HEK293T (cell line): ENCODE data around the gene RBM3.
A peak's percentile ranks its signal among the peaks of the same experiment; 100 is the strongest.
"Not testable (repeated sequence)": the region's sequence is repeated elsewhere in the genome, so short reads cannot be mapped to it uniquely, and the experiment has no call there.

ENCODE experiments used
- CTCF ChIA-PET: fragments of 350-600 bp; formaldehyde crosslinking; extraction: SDS; loops from one replicate; lab custom pipeline; 2021; ENCODE audit warnings: antibody characterized with exemption, inconsistent platforms; lab: Yijun Ruan, JAX
- POLR2A ChIA-PET: fragments of 350-600 bp; formaldehyde crosslinking; extraction: SDS; loops from one replicate; lab custom pipeline; 2020; ENCODE audit warnings: antibody characterized with exemption, inconsistent platforms; lab: Yijun Ruan, JAX
- DNase-seq: peaks from one replicate; pipeline ENCODE4 v3.0.0; 2012; ENCODE audit warnings: mixed read lengths; ENCODE audit errors: extremely low spot score
- ARNT ChIP-seq: fragments of 450-650 bp; IDR thresholded peaks from 2 replicates; pipeline ENCODE4 v1.6.1; 2017; ENCODE audit warnings: mild to moderate bottlenecking
- BHLHE40 ChIP-seq: fragments of 450-650 bp; IDR thresholded peaks from 2 replicates; pipeline ENCODE4 v1.6.1; 2016; ENCODE audit warnings: mild to moderate bottlenecking, moderate library complexity, borderline replicate concordance
- CTBP1 ChIP-seq: fragments of 450-650 bp; IDR thresholded peaks from 2 replicates; pipeline ENCODE4 v1.6.1; 2016; ENCODE audit warnings: borderline replicate concordance
- ELF4 ChIP-seq: fragments of 450-650 bp; IDR thresholded peaks from 2 replicates; pipeline ENCODE4 v1.6.1; 2017; ENCODE audit warnings: antibody characterized with exemption
- FOXA1 ChIP-seq: fragments of 450-650 bp; IDR thresholded peaks from 2 replicates; pipeline ENCODE4 v1.6.1; 2016; ENCODE audit warnings: mild to moderate bottlenecking
- FOXK2 ChIP-seq: fragments of 450-650 bp; IDR thresholded peaks from 2 replicates; pipeline ENCODE4 v1.6.1; 2016; ENCODE audit warnings: mild to moderate bottlenecking
- FOXM1 ChIP-seq: fragments of 450-650 bp; IDR thresholded peaks from 2 replicates; pipeline ENCODE4 v1.6.1; 2017; ENCODE audit warnings: mild to moderate bottlenecking, borderline replicate concordance
- HDGF ChIP-seq: fragments of 450-650 bp; IDR thresholded peaks from 2 replicates; pipeline ENCODE4 v1.6.1; 2017; ENCODE audit warnings: antibody characterized with exemption, borderline replicate concordance
- L3MBTL2 ChIP-seq: fragments of 450-650 bp; conservative IDR thresholded peaks from 2 replicates; pipeline ENCODE4 v1.6.1; 2016; ENCODE audit warnings: mild to moderate bottlenecking
- LEF1 ChIP-seq: fragments of 450-650 bp; IDR thresholded peaks from 2 replicates; pipeline ENCODE4 v1.6.1; 2017; ENCODE audit warnings: mild to moderate bottlenecking, borderline replicate concordance
- NFRKB ChIP-seq: fragments of 450-650 bp; IDR thresholded peaks from 2 replicates; pipeline ENCODE4 v1.6.1; 2016; ENCODE audit warnings: mild to moderate bottlenecking, moderate library complexity
- SP1 ChIP-seq: fragments of 450-650 bp; IDR thresholded peaks from 2 replicates; pipeline ENCODE4 v1.6.1; 2017
- SUZ12 ChIP-seq: fragments of 450-650 bp; IDR thresholded peaks from 2 replicates; pipeline ENCODE4 v1.6.1; 2016; ENCODE audit warnings: mild to moderate bottlenecking
- TARDBP ChIP-seq: fragments of 450-650 bp; IDR thresholded peaks from 2 replicates; pipeline ENCODE4 v1.6.1; 2016
- ZNF384 ChIP-seq: fragments of 450-650 bp; IDR thresholded peaks from 2 replicates; pipeline ENCODE4 v1.6.1; 2016
- TF ChIP-seq, protein P1 (sequence below): fragments of 450-650 bp; IDR thresholded peaks from 2 replicates; pipeline ENCODE4 v1.6.1; 2016

Gene RBM3

DNA sequence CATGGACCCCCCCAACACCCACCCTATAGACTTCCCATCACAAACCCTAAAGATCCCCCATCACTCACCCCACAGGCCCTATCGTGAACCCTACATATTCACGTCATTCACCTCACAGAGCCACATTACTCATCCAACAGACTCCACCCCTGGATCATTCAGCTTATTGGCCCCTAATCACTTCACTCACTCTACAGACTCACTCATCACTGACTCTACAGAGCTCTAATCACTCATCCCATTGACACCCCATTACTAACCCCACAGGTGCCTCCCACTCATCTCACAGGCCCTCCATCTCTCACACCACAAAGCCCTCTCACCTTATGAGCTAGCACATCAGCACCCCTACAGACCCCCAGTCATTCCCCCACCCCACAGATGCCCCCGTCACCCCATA, 41.1 kb upstream of the RBM3 start:
- CTCF ChIA-PET, result no interaction called here
- TF ChIP-seq FOXM1 (no peak), ZNF384 (no peak), BHLHE40 (no peak), L3MBTL2 (no peak), ELF4 (no peak), TARDBP (no peak), CTBP1 (no peak)

GRCh38 chrX:48538641-48539344, 35.5 kb upstream of the RBM3 start:
- TF ChIP-seq FOXK2, result no peak
- TF ChIP-seq L3MBTL2, result peak; percentile 68
- ChIA-PET POLR2A (interaction anchor here (0.9 to 1.6 kb wide), 3 partner anchors 17 to 40 kb away, joined by 3 to 13 read pairs (median 10); partner anchors contain the start of genes EBP and RBM3), CTCF (no interaction called here)
- no peak for DNase-seq

More for the DNA sequence above, 41.1 kb upstream of the RBM3 start:
- no peak for DNase-seq
- POLR2A ChIA-PET, result no interaction called here

DNA sequence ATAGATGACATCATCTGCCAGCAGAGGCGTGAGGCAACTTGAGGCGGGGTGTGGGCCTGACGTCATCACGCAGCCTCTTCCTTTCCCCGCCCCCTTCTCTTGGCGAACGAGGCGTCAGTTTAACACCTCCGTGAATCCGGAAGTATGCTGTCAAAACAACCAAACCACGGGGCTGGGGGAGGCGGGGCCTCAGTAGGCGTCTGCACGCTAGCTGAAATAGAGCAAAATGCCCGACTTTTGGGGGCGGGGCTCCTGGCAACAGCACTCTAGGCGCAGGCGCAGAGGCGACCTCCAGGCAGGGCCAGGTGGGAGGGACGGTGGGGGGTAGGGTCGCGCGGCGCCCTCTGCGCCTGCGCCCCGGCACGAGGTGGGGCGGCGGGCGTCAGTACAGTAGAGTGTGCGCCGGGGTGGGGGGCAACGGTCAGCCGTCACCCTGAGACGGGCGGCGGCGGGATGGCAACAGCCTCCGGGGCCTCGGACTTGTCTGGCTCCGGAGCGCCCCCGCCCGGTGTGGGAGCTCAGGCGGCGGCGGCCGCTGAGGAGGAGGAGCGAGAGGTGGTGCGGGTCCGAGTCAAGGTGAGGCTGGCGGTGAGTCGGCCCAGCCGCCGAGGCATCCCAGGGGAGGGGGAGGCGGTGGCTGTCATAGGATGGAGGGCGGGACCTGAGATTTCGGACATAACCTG, 34.8 kb upstream of the RBM3 start, which contains the start of gene TBC1D25:
Gene TBC1D25 (plus strand): TSS at position 370 of the 683 bp plus-strand sequence. CDS start 84 bp downstream, at position 454.
- DNase-seq, result peak; percentile 89
- ChIA-PET CTCF (interaction anchor here (0.6 kb wide), 1 partner anchor 522 kb away, joined by 3 read pairs; no protein-coding TSS in a partner anchor), POLR2A (interaction anchor here (0.9 to 1.6 kb wide), 4 partner anchors 8 to 40 kb away, joined by 3 to 13 read pairs (median 7); partner anchors contain the start of genes EBP and RBM3)
- TF ChIP-seq CTBP1, result no peak
- no peak for TF ChIP-seq NFRKB
- no peak for TF ChIP-seq FOXA1
- TF ChIP-seq SUZ12, result no peak
- TF ChIP-seq HDGF, result no peak
- peak; percentile 38; the same call in 1 of the 2 replicates for TF ChIP-seq ELF4
- TF ChIP-seq TARDBP, result no peak
- peak; percentile 7 for TF ChIP-seq L3MBTL2
- TF ChIP-seq ARNT, result peak; percentile 60; the same call in 1 of the 2 replicates
- no peak for TF ChIP-seq BHLHE40
- TF ChIP-seq LEF1, result no peak
- no peak for TF ChIP-seq FOXM1
- TF ChIP-seq SP1, result no peak
- no peak for TF ChIP-seq FOXK2
- TF ChIP-seq, protein P1, sequence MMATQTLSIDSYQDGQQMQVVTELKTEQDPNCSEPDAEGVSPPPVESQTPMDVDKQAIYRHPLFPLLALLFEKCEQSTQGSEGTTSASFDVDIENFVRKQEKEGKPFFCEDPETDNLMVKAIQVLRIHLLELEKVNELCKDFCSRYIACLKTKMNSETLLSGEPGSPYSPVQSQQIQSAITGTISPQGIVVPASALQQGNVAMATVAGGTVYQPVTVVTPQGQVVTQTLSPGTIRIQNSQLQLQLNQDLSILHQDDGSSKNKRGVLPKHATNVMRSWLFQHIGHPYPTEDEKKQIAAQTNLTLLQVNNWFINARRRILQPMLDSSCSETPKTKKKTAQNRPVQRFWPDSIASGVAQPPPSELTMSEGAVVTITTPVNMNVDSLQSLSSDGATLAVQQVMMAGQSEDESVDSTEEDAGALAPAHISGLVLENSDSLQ, result peak; percentile 63; the same call in 1 of the 2 replicates
- no peak for TF ChIP-seq ZNF384

DNA sequence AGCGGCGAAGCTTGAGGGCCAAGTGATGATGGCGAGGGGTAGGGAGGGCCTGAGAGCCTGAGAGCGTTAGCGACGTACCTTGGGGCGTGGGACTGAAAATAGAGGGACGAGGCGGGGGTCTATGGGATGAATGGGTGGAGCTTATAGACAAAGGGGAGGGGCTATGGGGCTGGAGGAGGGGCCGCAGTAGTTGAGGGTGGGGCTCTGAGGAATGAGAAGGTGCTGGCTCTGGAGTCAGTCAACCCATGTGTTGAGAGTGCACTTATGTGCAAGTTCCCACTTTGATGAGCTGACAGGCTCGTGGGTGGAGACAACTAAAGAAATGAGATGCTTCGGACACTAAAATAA, 34.3 kb upstream of the RBM3 start:
- DNase-seq, result peak; percentile 54
- ChIA-PET CTCF (interaction anchor here (0.6 kb wide), 2 partner anchors 33 to 523 kb away, joined by 3 read pairs; no protein-coding TSS in a partner anchor), POLR2A (interaction anchor here (1.0 to 1.6 kb wide), 3 partner anchors 9 to 34 kb away, joined by 4 to 13 read pairs (median 10); partner anchors contain the start of genes EBP and RBM3)
- TF ChIP-seq ELF4 (no peak), TARDBP (no peak), FOXA1 (no peak)

DNA sequence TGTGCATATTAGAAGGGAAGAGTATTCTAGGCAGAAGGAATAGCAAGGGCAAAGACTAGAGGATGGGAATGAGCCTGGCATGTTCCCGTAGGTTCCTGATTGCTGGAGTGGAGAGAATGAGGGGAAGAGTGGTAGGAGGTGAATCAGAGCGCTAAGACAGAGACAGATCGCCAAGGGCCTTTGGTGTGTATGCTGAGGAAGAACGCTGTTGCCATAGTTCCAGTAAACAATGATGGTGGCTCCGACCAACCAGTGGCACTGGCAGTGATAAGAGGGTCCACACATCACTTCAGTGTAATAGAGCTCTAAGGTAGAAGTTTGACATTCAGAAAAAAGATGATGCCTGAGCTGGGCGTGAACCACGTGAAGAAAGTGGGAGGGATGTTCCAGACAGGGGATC, 33.8 kb upstream of the RBM3 start:
- ChIA-PET CTCF (interaction anchor here (0.6 kb wide), 1 partner anchor 34 kb away, joined by 3 read pairs; no protein-coding TSS in a partner anchor), POLR2A (interaction anchor here (1.0 to 1.6 kb wide), 3 partner anchors 9 to 34 kb away, joined by 4 to 13 read pairs (median 10); partner anchors contain the start of genes EBP and RBM3)
- TF ChIP-seq HDGF (no peak), ARNT (no peak), FOXA1 (no peak), LEF1 (no peak), L3MBTL2 (no peak), TARDBP (no peak), SP1 (no peak), FOXM1 (no peak), BHLHE40 (no peak), ZNF384 (no peak), SUZ12 (no peak), NFRKB (no peak), FOXK2 (no peak), CTBP1 (no peak), ELF4 (no peak)
- DNase-seq, result no peak

DNA sequence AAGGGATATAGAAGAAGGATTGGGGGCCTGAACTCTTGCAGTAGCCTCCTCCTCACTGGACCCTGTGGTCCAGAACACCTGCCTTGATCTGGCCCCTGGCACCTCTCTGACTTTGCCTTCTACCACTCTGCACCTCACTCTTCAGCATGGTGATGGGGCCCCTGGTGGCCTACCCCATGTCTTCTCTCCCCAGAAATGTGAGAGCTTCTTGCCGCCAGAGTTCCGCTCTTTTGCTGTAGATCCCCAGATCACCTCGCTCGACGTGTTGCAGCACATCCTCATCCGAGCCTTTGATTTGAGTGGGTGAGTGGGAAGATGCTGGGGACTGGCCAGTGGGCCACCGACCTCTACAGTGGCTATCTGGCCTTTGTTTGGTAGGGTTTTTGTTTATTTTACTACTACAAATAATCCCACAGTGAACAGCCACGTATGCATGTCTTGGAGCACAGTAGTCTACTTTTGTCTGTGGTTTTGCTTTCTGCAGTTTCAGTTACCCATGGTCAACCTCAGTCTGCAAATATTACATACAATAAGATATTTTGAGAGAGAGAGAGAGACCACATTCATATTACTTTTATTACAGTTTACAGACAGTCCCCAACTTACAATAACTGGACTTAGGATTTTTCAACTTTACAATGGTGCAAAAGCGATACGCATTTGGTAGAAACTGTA, 33.0 kb upstream of the RBM3 start:
- no peak for DNase-seq
- TF ChIP-seq SUZ12 (no peak), NFRKB (no peak), BHLHE40 (no peak), FOXA1 (no peak)
- CTCF ChIA-PET, result no interaction called here
- POLR2A ChIA-PET, result no interaction called here

GRCh38 chrX:48548871-48549270, 25.4 kb upstream of the RBM3 start:
- DNase-seq, result no peak
- CTCF ChIA-PET, result no interaction called here
- TF ChIP-seq LEF1, result no peak
- TF ChIP-seq FOXM1, result no peak
- TF ChIP-seq, protein P1, result no peak
- no peak for TF ChIP-seq ELF4
- no peak for TF ChIP-seq NFRKB
- no peak for TF ChIP-seq TARDBP
- no peak for TF ChIP-seq SUZ12
- TF ChIP-seq FOXA1, result no peak
- no peak for TF ChIP-seq L3MBTL2
- POLR2A ChIA-PET, result no interaction called here

GRCh38 chrX:48555731-48556325, 18.5 kb upstream of the RBM3 start:
- POLR2A ChIA-PET, CTCF ChIA-PET, DNase-seq: not testable (repeated sequence)
